HG03457 (cell line): ENCODE measurements around the gene RBM4B.

Source experiments
- ATAC-seq: cut with Tn5 transposase; IDR thresholded peaks from one replicate; pipeline ENCODE4 v1.9.1; 2021; ENCODE audit warnings: moderate number of reproducible peaks; ENCODE audit not compliant: unreplicated experiment

The RBM4B gene

DNA sequence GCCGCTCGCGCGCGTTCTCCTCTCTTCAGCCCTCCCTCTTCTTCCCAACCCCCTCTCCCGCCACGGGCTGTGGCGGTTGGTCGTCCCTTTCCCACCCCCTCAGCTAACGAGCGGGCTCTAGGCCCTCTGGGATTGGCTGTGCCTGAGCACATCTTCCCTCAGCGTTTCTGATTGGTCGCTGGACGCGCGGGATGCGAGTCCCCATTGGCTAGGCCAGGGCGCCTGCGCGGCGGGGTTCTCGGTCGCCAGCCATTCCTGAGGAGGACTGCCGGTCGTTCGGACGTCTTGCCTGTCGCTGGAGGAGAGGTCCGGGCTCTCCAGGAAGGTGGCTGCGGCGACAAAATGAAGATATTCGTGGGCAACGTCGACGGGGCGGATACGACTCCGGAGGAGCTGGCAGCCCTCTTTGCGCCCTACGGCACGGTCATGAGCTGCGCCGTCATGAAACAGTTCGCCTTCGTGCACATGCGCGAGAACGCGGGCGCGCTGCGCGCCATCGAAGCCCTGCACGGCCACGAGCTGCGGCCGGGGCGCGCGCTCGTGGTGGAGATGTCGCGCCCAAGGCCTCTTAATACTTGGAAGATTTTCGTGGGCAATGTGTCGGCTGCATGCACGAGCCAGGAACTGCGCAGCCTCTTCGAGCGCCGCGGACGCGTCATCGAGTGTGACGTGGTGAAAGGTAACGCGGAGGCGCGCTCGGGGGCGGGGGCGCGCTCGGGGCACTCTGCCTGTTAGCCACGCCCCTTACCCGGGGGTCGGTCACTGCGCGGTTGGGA lies 61.1 kb downstream of the RBM4B start, which contains the start of gene RBM14:
Gene RBM14 (plus strand): TSS at position 252 of the 776 bp plus-strand sequence. CDS start 91 bp downstream, at position 343.
- peak; percentile 78 for ATAC-seq
